Effector memory CD8-positive, alpha-beta T cell (primary cell): ENCODE results near the gene ADORA1.

Experiments used
- ATAC-seq: fragments of 150-1000 bp; cut with Tn5 transposase; replicated peaks from 2 replicates; pipeline ENCODE4 v1.10.0; 2021; ENCODE audit warnings: mild to moderate bottlenecking, moderate library complexity
- DNase-seq, 3 experiments: peaks; one replicate each; pipeline ENCODE4 v3.0.0; 2021
- H3K27ac Mint-ChIP-seq, 2 donors: one replicate each; pipeline ENCODE4 v1.8.0; 2022; ENCODE audit warnings: mild to moderate bottlenecking in 2 of 2, mixed read lengths in 2 of 2, moderate library complexity in 2 of 2
- H3K27me3 Mint-ChIP-seq, 2 donors: one replicate each; pipeline ENCODE4 v1.8.0; 2022; ENCODE audit warnings: mixed read lengths in 2 of 2
- H3K36me3 Mint-ChIP-seq: one replicate; pipeline ENCODE4 v1.8.0; 2022; ENCODE audit warnings: mild to moderate bottlenecking, moderate library complexity, mixed read lengths; ENCODE audit not compliant: insufficient read depth
- H3K4me1 Mint-ChIP-seq, 2 donors: one replicate each; pipeline ENCODE4 v1.8.0; 2022; ENCODE audit warnings: low read depth in 2 of 2, mixed read lengths in 2 of 2
- H3K4me3 Mint-ChIP-seq, 2 donors: one replicate each; pipeline ENCODE4 v1.8.0; 2022; ENCODE audit warnings: mild to moderate bottlenecking in 2 of 2, mixed read lengths in 2 of 2, moderate library complexity in 2 of 2
- H3K9me3 Mint-ChIP-seq, 2 donors: one replicate each; pipeline ENCODE4 v1.8.0; 2022; ENCODE audit warnings: mixed read lengths in 2 of 2

ADORA1 gene

GRCh38 chr1:203184467-203184866 lies 56.9 kb downstream of the ADORA1 start:
- Mint-ChIP-seq H3K27ac (no peak overlapping the region), H3K9me3 (no peaks in the 10 kb centered on the region), H3K36me3 (peaks cover 3% of the 10 kb centered on the region), H3K4me1 (no peaks in the 10 kb centered on the region), H3K4me3 (no peak overlapping the region), H3K27me3 (peaks cover 20 to 67% of the 10 kb centered on the region in 2 donors)
- ATAC-seq (no peak), DNase-seq (no peak)

DNA sequence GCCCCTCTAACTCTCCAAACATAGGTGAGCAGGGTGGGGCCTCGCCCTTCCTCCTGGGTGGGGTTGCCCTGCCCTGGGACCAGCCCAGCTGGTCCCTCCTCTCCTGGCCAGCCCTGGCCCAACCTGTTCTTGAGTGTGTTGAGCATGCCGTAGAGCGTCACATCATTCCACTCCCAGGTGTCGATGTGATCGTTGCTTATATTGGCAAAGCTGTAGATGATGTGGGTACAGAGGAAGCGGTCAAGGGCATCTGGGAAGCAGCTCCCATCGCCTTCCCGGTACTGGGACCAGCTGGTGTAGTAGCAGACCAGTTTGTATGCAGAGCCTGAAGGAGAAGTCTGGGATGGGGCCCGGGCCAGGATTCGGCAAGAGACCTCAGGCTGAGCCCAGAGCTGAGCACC lies 57.5 kb downstream of the ADORA1 start:
- Mint-ChIP-seq H3K36me3 (peaks cover 3% of the 10 kb centered on the region), H3K27ac (no peak overlapping the region), H3K4me1 (no peaks in the 10 kb centered on the region), H3K9me3 (no peaks in the 10 kb centered on the region), H3K4me3 (no peak overlapping the region), H3K27me3 (peaks cover 25 to 61% of the 10 kb centered on the region in 2 donors)
- DNase-seq, result no peak
- ATAC-seq, result no peak

- no peaks in the 10 kb centered on the region for H3K9me3 Mint-ChIP-seq
- peaks cover 3% of the 10 kb centered on the region for H3K36me3 Mint-ChIP-seq
- DNase-seq, result no peak
- no peaks in the 10 kb centered on the region for H3K4me1 Mint-ChIP-seq
- no peak overlapping the region for H3K4me3 Mint-ChIP-seq
- no peak overlapping the region for H3K27ac Mint-ChIP-seq
- no peak for ATAC-seq
- H3K27me3 Mint-ChIP-seq, result peaks cover 25 to 58% of the 10 kb centered on the region in 2 donors
Measured at GRCh38 chr1:203185585-203185984, 58.1 kb downstream of the ADORA1 start.

GRCh38 chr1:203186091-203186445 lies 58.5 kb downstream of the ADORA1 start:
- no peaks in the 10 kb centered on the region for H3K9me3 Mint-ChIP-seq
- DNase-seq, result no peak
- H3K4me1 Mint-ChIP-seq, result no peaks in the 10 kb centered on the region
- no peak overlapping the region for H3K27ac Mint-ChIP-seq
- no peak overlapping the region for H3K4me3 Mint-ChIP-seq
- peaks cover 20 to 53% of the 10 kb centered on the region in 2 donors for H3K27me3 Mint-ChIP-seq
- ATAC-seq, result no peak
- H3K36me3 Mint-ChIP-seq, result peaks cover 3% of the 10 kb centered on the region

DNA sequence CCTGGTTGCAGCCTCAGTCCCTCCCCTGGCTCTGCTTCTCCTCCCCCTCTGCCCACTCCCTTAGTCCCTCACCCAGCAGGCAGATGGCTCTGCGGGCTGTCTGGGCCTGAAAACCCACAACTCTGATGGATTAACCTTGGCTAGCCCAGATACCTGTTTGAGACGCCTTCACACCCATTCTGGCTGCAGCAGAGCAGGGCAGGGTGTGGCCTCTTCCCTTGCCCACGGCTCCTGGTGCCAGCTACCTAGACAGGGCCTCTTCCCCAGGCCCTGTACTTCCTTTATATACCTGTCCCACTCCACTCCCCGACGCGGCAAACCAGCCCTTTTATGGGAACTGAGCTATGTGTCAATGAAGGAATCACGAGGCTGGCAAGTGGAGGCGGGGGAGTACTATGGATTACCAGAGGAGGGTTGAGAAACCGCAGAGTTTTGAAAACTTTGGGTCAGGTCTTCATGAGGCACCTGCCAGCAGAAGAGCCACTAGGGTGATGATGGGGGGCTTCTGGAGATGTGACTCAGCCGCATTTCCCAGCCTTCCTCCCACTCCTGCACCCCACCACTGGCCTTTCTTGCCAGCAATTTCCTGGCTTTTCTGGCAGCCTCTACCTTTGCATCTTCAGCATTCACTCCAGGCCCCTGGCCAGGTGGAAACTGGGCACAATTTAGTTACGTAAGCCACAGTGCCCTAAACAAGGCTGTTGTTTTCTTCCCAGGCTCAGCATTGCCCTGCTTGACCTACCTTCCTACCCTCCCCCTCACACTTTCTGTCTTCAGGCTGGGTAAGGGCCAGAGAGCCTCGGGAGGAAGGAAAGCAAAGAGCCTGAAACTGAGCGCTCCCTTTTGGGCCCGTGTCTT lies 59.1 kb downstream of the ADORA1 start, which contains the start of gene CHI3L1:
Gene CHI3L1, minus strand, starts transcription at position 259 of the 858 bp plus-strand sequence. Its CDS starts 81 bp downstream, at position 178.
- ATAC-seq (no peak), DNase-seq (no peak)
- Mint-ChIP-seq H3K36me3 (peaks cover 3% of the 10 kb centered on the region), H3K4me1 (no peaks in the 10 kb centered on the region), H3K27ac (no peak within 1 kb of the TSS), H3K4me3 (no peak within 1 kb of the TSS), H3K9me3 (no peaks in the 10 kb centered on the region), H3K27me3 (peaks cover 23 to 53% of the 10 kb centered on the region in 2 donors)

- ATAC-seq, result no peak
- no peak overlapping the region for H3K4me3 Mint-ChIP-seq
Measured at GRCh38 chr1:203187304-203187685, 59.8 kb downstream of the ADORA1 start.

GRCh38 chr1:203187689-203188264 lies 60.3 kb downstream of the ADORA1 start:
- no peak for DNase-seq
- ATAC-seq, result no peak
- H3K4me1 Mint-ChIP-seq, result no peaks in the 10 kb centered on the region
- H3K9me3 Mint-ChIP-seq, result no peaks in the 10 kb centered on the region
- no peak overlapping the region for H3K27ac Mint-ChIP-seq
- H3K27me3 Mint-ChIP-seq, result peaks cover 28 to 48% of the 10 kb centered on the region in 2 donors
- peaks cover 3% of the 10 kb centered on the region for H3K36me3 Mint-ChIP-seq
- no peak overlapping the region for H3K4me3 Mint-ChIP-seq

More at GRCh38 chr1:203187304-203187685, 59.8 kb downstream of the ADORA1 start:
- peaks cover 3% of the 10 kb centered on the region for H3K36me3 Mint-ChIP-seq
- peaks cover 28 to 53% of the 10 kb centered on the region in 2 donors for H3K27me3 Mint-ChIP-seq
- H3K4me1 Mint-ChIP-seq, result no peaks in the 10 kb centered on the region
- no peak overlapping the region for H3K27ac Mint-ChIP-seq
- H3K9me3 Mint-ChIP-seq, result no peaks in the 10 kb centered on the region
- no peak for DNase-seq

GRCh38 chr1:203188686-203189232 lies 61.2 kb downstream of the ADORA1 start:
- ATAC-seq (no peak), DNase-seq (no peak)
- H3K4me1 Mint-ChIP-seq, result no peaks in the 10 kb centered on the region
- no peak overlapping the region for H3K4me3 Mint-ChIP-seq
- peaks cover 3% of the 10 kb centered on the region for H3K36me3 Mint-ChIP-seq
- peaks cover 22 to 40% of the 10 kb centered on the region in 2 donors for H3K27me3 Mint-ChIP-seq
- H3K9me3 Mint-ChIP-seq, result no peaks in the 10 kb centered on the region
- no peak overlapping the region for H3K27ac Mint-ChIP-seq

- no peaks in the 10 kb centered on the region for H3K4me1 Mint-ChIP-seq
- H3K4me3 Mint-ChIP-seq, result no peak overlapping the region
- no peaks in the 10 kb centered on the region for H3K36me3 Mint-ChIP-seq
- peaks cover 24 to 29% of the 10 kb centered on the region in 2 donors for H3K27me3 Mint-ChIP-seq
- ATAC-seq, result no peak
- DNase-seq, result no peak
- no peaks in the 10 kb centered on the region for H3K9me3 Mint-ChIP-seq
- H3K27ac Mint-ChIP-seq, result no peak overlapping the region
Measured at GRCh38 chr1:203189951-203190352, 62.4 kb downstream of the ADORA1 start.

GRCh38 chr1:203190949-203191348 lies 63.4 kb downstream of the ADORA1 start:
- H3K4me3 Mint-ChIP-seq, result no peak overlapping the region
- H3K4me1 Mint-ChIP-seq, result no peaks in the 10 kb centered on the region
- no peaks in the 10 kb centered on the region for H3K9me3 Mint-ChIP-seq
- ATAC-seq (no peak), DNase-seq (no peak)
- no peak overlapping the region for H3K27ac Mint-ChIP-seq
- no peaks in the 10 kb centered on the region for H3K36me3 Mint-ChIP-seq
- peaks cover 28 to 30% of the 10 kb centered on the region in 2 donors for H3K27me3 Mint-ChIP-seq

- H3K9me3 Mint-ChIP-seq, result no peaks in the 10 kb centered on the region
- H3K4me1 Mint-ChIP-seq, result no peaks in the 10 kb centered on the region
- ATAC-seq, result no peak
- H3K4me3 Mint-ChIP-seq, result no peak overlapping the region
- DNase-seq, result no peak
- no peak overlapping the region for H3K27ac Mint-ChIP-seq
- no peaks in the 10 kb centered on the region for H3K36me3 Mint-ChIP-seq
- H3K27me3 Mint-ChIP-seq, result peaks cover 59 to 61% of the 10 kb centered on the region in 2 donors
Measured at GRCh38 chr1:203196371-203196770, 68.8 kb downstream of the ADORA1 start.

DNA sequence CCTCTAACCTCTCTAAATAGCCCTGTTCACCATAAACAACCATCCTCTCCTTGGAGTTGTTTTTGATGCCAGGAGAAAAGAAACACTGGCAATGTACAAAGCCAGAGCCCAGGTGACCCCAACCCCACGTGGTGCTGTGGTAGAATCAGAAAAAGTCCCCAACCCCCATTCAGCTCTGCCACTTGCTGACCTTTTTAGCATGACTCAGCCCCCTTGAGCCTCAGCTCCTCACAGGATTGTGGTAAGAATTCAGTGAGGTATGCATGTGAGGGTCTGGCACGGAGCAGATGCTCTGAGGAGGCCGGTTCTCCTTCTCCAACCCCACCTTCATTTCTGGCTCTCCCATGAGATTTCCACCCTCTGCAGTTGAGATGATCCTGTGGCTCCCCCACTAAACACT lies 70.1 kb downstream of the ADORA1 start:
- Mint-ChIP-seq H3K36me3 (no peaks in the 10 kb centered on the region), H3K9me3 (no peaks in the 10 kb centered on the region), H3K27me3 (peaks cover 61 to 64% of the 10 kb centered on the region in 2 donors), H3K27ac (no peak overlapping the region), H3K4me1 (no peaks in the 10 kb centered on the region), H3K4me3 (no peak overlapping the region)
- no peak for DNase-seq
- ATAC-seq, result no peak

DNA sequence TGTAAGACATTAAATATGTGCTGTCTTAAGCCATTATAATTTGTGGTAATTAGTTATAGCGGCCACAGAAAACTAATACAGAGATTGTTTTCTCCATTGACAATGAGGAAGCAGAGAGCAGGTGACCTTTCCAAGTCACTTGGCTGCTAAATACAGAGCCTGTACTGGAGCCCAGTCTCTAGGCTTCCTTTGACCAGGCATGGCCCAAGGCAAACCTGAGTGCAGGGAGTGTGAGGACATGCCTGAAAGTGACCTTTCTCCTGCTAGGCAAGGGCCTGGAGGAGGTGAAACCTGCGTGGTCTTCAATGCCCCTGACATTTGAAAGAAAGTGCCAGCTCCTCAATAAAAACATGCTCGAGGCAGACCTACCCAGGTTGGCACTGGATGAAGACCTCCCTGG lies 71.5 kb downstream of the ADORA1 start:
- DNase-seq, result no peak
- Mint-ChIP-seq H3K4me3 (no peak overlapping the region), H3K4me1 (no peaks in the 10 kb centered on the region)

DNA sequence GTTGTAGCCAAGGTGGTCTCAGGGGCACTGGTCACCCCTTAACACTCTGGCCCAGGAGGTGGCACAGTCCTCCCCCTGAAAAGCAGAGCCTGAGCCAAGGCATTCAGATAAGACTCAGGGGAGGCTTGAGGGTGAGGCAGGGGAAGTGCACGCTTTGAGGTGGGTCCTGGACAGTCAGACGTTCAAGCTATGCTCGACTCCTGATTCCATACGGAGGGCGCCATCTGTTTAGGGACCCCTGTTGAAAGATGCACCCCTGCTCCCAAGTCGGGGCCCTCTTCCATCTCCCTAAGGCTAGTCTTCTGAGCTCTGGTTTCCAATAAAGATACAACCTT lies 71.9 kb downstream of the ADORA1 start:
- no peak for DNase-seq
- H3K4me3 Mint-ChIP-seq, result no peak overlapping the region
- H3K27me3 Mint-ChIP-seq, result peaks cover 68 to 76% of the 10 kb centered on the region in 2 donors
- no peaks in the 10 kb centered on the region for H3K9me3 Mint-ChIP-seq
- no peak for ATAC-seq
- no peaks in the 10 kb centered on the region for H3K36me3 Mint-ChIP-seq
- H3K27ac Mint-ChIP-seq, result no peak overlapping the region
- H3K4me1 Mint-ChIP-seq, result no peaks in the 10 kb centered on the region

More for the DNA sequence above, 71.5 kb downstream of the ADORA1 start:
- Mint-ChIP-seq H3K27ac (no peak overlapping the region), H3K27me3 (peaks cover 73 to 76% of the 10 kb centered on the region in 2 donors), H3K36me3 (no peaks in the 10 kb centered on the region), H3K9me3 (no peaks in the 10 kb centered on the region)
- no peak for ATAC-seq
